GM19372 (cell line): Measurements from ENCODE around the gene WFIKKN2.
"Not testable (repeated sequence)": the region's sequence is repeated elsewhere in the genome, so short reads cannot be mapped to it uniquely, and the experiment has no call there.

Experiments
- ATAC-seq: cut with Tn5 transposase; IDR thresholded peaks from one replicate; pipeline ENCODE4 v1.9.1; 2021; ENCODE audit warnings: mild to moderate bottlenecking, low read depth, moderate library complexity; ENCODE audit not compliant: unreplicated experiment

The WFIKKN2 gene

DNA sequence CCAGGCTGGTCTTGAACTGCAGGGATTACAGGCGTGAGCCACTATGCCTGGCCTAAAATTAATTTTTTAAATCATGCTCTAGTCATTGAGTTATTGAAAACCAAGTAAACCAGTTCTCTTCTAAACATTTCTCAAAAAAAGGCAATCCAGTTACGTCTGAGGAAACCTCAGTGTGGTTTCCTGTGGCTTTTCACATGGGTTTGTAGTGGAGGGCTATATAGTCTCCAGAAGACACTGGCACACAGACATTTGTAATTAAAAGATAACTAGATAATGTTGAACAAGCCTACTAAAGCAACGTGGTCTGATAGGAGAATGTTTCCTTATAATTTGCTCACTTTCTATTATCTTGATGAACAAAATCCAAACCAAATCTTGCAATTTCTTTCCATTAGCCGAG, 36.0 kb downstream of the WFIKKN2 start:
- ATAC-seq = no peak

- ATAC-seq = no peak
These were observed 36.5 kb downstream of the WFIKKN2 start for GRCh38 chr17:50871898-50872297.

DNA sequence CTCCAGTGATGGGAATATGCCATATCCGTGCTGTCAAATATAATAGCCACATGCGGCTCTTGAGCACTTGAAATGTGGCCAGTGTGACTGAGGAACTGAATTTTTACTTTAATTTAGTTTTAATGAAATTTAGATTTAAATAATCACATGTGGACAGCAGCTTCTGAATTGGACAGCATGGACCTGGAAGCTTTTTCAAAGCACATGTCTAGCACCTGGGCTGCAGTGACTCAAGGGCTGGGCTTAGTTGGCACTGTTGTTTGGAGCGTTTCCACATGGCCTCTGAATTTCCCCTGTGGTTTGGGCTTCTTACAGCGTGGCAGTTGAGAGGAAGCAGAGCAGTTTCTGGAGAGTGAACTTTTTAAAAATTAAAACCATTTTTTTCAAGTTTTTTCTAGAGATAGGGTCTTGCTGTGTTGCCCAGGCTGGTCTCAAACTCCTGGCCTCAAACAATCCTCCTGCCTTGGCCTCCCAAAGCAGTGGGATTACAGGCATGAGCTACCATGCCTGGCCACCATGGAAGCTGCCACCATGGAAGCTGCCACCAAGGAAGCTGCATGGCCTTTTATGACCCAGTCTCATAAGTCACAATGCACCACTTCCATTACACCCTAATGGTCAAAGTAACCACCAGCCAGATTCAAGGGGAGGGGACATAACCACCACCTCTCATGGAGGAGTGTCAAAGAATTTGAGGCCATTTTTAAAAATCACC, 37.5 kb downstream of the WFIKKN2 start:
- ATAC-seq = no peak

DNA sequence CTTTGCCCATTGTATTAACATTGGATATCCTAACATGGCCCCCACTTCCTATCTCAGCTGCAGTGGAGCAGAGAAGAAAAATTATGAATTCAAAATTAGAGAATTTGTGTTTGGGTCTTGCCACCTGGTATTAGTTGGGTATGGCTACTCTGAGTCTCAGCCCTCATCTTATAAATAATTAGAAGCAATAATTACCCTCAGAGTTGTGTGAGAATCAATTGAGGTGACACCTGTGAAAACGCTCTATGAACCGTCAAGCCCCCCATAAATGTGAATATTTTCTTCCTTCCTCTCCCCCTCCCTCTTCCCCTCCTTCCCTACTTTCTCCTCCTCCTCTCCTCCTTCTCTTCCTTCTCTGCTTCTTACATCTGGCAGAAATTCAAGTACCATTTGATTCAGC, 39.7 kb downstream of the WFIKKN2 start:
- ATAC-seq = no peak

DNA sequence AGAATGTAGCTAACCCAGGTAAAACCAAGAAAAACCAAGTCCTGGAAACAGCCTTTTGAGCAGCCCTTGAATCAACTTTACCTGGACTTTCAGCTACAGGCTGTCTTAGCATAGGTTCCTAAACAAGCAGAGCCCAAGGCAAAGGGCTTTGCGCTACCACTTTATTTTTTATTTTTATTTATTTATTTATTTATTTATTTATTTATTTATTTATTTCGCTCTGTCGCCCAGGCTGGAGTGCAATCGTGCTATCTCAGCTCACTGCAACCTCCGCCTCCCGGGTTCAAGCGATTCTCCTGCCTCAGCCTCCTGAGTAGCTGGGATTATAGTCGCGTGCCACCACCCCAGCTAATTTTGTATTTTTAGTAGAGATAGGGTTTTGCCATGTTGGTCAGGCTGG, 41.7 kb downstream of the WFIKKN2 start:
- ATAC-seq = not testable (repeated sequence)

- no peak for ATAC-seq
These were observed 42.5 kb downstream of the WFIKKN2 start for GRCh38 chr17:50877838-50878237.

DNA sequence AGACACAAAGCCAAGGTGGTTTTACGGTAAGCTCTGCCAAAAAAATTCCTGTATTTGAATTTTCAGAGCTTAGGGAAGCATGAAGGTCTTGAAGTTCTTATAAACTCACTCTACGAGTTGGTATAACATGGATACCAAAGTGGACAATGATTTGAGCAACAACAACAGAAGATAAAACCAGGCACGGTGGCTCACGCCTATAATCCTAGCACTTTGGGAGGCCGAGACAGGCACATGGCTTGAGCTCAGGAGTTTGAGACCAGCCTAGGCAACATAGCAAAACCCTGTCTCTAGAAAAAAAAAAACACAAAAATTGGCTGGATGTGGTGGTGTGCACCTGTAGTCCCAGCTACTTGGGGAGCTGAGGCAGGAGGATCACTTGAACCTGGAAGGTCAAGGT, 43.7 kb downstream of the WFIKKN2 start:
- ATAC-seq = no peak

DNA sequence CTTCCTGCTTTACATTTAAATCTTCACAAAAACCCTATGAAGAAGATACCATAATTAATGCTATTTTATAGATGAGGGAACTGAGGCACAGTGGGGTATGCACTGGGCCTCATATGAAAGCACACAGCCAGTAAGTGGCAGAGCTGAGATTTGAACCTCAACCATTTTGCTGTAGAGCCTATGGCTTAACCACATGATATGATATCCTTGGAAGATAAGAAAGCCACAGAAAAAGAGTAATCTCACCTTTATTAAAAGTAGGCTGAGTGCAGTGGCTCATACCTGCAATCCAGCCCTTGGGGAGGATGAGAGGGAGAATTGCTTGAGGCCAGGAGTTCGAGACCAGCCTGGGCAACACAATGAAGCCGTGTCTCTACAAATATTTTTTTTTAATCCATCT, 45.8 kb downstream of the WFIKKN2 start:
- no peak for ATAC-seq

DNA sequence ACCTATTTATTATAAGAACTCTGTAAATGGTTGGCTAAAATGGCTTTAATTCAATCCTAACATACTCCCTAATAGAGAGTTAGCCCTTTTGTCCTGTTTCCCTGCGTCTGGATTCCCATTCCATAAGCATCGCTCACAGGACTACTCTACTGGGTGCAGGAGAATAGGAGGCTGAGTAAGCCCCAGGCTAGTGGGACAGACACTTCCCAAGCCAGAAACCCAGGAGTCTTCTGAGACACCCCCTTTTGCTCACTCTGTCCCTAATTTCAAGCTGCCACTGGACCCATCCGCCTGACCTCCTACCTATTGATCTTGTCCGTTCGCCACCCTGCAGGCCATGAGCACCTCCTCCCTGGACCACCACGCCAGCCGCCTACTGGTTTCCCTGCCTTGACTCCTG, 47.5 kb downstream of the WFIKKN2 start:
- ATAC-seq = no peak

GRCh38 chr17:50883850-50884438, 48.6 kb downstream of the WFIKKN2 start:
- no peak for ATAC-seq

- ATAC-seq = no peak
These were observed 49.3 kb downstream of the WFIKKN2 start for GRCh38 chr17:50884439-50885311.

DNA sequence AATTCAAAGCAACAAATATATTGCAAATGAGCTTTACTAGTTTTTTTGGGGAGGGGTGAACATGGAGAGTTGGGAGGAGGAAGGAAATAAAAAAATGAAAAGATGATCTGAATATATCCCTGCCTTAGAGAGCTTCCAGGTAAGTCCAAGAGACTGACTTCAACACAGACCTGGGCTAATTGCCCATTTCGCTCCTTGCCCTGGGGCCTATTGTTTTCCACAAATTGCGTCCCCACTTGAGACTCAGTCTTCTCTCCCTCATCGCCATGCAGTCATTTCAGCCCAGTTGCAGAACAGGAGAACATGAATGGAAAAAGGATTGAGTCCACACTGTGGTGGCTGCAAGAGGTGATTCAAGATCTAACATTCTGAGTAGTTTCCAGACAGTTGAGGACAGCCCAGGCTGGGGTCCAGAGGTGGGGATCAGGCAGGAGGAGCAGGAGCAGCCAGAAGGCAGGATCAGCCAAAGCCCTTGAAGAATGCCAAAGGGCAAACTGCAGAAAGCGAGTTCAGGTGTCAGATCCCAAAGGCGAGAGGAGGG, 52.4 kb downstream of the WFIKKN2 start:
- no peak for ATAC-seq

GRCh38 chr17:50889528-50890118, 54.2 kb downstream of the WFIKKN2 start:
- no peak for ATAC-seq

DNA sequence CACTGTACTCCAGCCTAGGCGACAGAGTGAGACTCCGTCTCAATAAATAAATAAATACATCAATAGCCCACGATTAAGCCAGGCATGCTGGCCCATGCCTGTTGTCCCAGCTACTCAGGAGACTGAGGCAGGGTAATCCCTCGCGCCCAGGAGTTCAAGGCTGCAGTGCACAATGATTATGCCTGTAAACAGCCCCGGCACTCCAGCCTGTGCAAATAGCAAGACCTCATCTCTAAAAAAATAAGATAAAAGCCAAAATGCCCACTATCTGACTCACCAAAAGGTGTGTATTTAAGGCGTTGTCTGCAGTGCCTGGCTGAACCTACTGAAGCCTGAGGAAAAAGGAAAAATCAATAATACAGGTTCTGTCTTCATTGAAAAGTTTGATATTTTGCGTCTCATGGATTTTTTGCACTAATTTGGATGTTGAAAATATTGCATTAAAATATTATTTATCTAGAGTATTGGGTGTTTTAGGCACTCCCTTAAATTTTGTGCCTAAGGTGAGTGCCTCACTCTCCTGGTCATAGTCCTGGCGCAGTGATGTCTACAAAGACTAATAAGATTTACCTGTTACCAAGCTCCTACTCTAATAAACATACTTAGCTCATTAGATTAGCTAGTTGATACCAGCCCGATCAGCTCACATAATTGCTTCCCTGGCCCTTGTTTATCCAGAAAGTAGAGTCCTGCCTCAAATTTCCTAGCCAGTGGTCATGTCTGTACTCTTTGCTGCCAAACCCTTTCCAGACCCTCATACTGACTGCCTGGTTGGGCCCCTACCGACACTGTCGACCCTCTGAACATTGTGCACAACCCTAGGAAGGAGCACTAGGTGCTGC, 55.5 kb downstream of the WFIKKN2 start:
- no peak for ATAC-seq

- ATAC-seq = no peak
These were observed 56.2 kb downstream of the WFIKKN2 start for GRCh38 chr17:50891577-50891989.
